HG03108 (cell line): ENCODE measurements around the gene ICE2.
"Not testable (repeated sequence)": the region's sequence is repeated elsewhere in the genome, so short reads cannot be mapped to it uniquely, and the experiment has no call there.

Experiments used
- ATAC-seq: cut with Tn5 transposase; IDR thresholded peaks from one replicate; pipeline ENCODE4 v1.9.1; 2021; ENCODE audit warnings: moderate library complexity; ENCODE audit not compliant: unreplicated experiment

The ICE2 gene

DNA sequence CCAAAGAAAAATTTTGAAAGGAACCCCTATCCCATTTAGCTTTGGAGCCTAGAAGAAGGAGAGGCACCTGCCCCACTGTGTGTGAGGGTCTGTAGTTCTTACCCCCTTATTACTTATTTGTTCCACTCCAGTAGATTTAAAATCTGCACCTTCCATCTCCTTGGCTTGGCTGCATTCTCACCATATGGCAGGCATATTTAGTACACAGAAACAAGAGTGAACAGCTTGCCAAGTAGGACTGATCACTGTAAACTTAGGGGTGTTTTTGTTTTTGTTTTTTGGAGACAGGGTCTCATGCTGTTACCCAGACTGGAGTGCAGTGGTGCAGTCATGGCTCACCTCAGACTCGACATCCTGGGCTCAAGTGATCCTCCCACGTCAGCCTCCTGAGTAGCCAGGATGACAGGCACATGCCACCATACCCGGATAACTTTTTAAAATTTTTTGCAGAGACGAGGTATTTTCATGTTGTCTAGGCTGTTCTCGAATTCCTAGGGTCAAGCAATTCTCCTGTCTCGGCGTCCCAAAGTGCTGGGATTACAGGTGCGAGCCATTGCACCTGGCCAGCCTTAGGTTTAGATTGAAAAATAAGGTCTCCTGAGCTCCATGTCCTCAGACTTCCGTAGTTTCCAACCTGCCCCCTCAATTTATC lies 67.0 kb downstream of the ICE2 start:
- no peak for ATAC-seq

DNA sequence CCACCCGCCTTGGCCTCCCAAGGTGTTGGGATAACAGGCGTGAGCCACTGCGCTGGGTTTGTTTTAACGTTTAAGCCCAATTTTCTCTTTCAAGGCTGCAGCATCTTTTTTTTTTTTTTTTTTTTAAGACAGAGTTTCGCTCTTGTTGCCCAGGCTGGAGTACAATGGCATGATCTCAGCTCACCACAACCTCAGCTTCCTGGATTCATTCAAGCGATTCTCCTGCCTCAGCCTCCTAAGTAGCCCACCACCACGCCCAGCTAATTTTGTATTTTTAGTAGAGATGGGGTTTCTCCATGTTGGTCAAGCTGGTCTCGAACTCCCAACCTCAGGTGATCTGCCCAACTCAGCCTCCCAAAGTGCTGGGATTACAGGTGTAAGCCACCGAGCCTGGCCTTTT lies 68.6 kb downstream of the ICE2 start:
- not testable (repeated sequence) for ATAC-seq

DNA sequence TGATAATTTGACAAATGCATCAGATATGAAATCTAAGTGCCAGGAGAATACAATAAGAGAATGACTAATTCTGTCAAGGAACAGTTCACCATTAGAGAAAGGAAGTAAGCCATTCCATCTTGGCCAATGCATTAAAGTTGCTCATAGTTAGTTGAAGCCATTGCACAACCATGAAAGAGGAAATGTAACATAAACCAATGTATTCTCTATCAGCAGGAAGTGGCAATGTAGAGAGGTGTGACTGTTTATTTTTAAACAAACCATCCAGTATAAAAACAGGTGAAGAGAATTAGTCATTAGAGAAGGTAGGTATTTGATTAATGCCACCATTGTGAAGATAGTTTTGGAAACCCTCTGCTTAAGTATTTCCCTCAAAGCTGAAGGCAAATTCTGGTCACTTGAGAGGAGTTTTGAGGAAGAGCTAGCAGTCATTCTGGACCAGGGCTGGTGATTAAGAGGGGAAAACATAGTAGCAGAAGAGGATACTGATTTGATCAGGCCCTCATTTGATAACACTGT lies 70.4 kb downstream of the ICE2 start:
- ATAC-seq = peak; percentile 69

DNA sequence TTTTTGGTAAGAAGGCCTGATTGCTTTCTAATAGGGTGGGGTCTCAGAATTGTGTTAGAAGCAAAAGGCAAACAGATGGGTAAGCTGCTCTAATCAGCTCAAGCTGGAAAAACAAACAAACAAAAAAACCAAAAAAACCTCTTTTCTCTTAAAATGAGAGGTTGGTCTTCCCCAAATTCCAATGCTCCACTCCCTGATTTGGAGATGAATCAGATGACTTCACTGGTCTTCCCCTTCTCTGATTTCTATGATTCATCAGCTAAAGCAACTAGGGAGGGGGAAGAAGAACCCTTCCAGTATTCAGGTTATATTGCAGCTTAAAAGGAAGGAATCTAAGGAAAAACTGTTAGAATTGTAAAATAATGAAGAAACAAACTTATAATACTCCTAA lies 71.5 kb downstream of the ICE2 start:
- ATAC-seq = no peak

DNA sequence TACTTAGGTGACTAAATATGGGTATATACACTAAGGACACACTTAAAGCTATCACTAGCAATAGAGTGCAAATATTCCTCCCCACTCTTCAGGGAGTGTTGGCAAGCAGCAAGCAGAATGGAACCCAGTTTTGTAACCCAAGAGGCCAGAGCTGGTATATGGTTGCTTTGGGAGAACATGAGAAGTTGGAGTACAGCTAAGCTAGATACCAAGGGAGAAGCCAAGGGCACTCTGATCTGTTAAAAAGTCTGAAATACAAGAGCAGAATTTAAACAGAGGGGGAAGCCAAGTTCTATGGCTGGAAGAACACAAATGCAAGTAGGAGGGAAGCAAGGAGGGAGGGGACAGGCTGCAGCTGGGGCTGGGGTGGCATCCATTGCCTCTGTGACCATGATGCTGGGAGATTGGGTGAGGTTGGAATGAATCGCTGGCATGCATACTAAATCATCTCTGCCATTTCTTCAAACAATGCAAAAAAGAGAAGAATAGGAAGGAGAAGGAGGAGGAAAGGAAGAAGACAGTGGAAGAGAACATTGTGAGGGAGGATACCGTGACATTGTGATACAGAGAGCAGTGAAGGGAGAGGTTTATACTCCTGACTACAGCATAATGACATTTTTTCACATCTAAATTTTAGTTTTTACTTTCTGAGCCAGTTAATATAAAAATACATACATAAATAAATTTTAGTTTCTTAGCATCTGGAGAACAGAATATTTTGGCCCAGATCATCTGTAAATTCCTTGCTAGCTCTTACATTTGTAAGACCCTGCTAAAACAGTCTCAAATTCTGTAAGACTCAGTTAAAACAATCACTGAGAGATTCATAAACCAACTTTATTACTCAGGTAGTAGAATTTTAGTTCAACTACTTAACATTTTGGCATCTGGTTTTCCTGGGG lies 72.2 kb downstream of the ICE2 start:
- no peak for ATAC-seq

DNA sequence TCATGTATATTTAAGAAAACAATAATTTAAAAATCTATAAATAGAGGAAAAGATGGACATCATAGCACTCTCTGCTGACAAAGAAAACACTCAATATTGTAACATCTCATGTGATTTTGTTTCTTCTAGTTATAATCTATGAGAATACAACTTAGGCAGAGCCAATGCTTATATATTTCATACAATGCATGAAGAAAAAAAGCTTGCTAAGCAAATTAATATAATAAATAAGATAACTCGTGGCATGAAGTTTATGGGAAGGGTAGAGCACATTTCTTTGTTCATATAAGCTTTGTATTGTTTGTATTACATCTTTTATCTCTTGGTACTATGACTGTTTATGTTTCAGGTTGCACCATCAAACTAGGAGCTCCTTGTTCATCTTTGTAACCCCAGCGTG lies 73.5 kb downstream of the ICE2 start:
- ATAC-seq = no peak

DNA sequence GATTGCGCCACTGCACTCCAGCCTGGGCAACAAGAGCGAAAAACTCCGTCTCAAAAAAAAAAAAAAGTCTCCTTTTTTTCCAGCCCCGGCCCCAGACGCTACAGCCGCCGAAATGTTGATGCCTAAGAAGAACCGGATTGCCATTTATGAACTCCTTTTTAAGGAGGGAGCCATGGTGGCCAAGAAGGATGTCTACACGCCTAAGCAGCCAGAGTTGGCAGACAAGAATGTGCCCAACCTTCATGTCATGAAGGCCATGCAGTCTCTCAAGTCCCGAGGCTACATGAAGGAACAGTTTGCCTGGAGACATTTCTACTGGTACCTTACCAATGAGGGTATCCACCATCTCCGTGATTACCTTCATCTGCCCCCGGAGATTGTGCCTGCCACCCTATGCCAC lies 74.6 kb downstream of the ICE2 start:
- not testable (repeated sequence) for ATAC-seq

DNA sequence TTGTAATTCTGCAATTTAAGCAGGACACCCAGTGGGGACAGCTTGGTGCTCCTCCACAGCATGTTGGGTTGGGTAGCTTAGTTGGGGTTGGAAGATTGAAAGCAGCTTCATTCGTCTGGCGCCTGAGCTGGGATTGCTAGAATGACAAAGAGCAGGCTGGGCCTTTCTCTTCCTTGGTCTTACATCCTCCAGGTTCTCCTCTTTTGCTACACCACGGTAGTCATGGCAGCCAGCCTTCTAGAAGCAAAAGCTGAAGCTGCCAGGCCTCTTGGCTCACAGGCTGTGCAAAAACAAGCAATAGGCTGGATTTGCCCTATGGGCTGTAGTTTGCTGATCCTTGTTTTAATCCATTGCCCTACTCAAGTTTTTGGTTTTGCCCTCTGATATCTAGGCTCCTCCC lies 78.0 kb downstream of the ICE2 start:
- no peak for ATAC-seq

DNA sequence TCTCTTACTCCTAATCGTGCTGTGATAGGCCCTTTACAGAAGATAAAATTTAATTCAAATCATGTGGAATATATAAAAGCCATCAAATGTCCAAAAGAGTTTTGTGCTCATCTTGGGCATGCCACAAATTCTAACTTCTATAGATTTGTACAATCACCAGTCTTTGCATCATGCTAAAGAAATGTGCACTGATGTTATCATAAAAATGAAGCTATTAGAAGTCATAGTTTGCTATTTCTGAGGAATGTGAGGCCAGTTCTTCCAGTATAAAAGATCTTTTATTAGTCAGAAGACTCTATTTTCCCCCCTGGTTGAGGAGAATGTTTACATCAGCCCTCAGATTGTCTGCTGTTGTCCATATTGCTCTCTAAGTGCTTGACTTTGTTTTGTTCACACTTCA lies 79.0 kb downstream of the ICE2 start:
- ATAC-seq = no peak

DNA sequence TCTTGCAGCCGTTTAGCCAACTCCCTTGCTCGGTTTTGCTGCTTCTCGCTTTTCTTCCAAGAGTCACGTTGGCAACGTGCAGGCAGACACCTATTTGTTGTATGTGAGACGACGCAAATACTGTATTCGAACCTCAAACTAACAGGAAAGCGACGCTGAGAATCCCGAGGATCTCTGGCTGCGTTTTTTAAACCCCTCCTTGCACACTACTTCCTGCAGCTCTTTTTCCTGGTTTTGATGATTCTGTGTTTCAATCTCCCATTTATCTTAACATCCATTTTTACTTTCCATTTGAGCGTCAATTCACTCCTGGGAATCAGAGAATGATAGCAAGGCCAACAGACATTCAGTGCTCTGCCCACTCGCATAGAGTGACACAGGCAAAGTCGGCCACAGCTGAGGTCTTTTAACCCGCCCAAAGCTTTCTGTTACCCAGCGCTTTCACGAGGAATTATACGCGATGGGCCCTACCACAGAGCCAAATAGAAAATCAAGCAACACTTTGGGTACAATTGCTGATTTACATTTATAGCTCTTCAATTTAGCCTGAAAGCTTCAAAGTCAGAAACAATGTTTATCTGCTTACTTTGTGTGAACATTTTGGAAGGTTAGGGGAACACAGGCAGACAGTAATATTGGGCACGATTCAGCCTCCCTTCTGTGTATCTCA lies 79.6 kb downstream of the ICE2 start:
- ATAC-seq = no peak

DNA sequence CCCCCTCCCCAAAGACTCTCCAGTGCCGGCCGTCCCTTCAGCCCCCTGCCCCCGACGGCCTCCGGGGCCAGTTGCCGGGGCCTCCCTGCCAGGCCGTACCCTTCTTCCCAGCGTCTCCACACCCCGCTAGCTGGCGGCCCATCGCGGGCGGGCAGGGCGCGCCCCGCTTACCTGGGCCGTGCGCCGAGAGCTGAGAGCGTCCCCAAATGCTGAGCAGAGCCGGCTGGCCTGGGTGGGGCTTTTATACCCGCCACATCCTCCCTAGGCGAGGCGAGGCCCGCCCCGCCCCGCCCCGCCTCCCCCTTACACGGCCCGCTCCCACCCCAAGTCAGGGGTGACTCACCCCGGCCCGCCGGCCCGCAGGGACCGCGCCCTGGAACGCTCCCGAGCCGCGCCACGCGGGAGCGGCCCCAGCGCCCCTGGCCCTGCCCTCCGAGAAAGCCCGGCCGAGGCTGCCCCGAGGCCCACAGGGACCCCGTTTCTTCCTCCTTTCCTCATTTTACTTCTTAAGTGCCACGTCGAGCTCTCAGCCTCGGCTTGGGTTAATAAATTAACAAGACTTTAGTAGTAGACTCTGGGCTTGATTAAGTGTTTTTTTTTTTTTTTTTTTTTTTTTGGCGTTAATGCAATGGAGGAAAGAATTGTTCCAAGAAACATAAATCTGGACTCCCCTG lies 81.0 kb downstream of the ICE2 start, which contains the start of gene ANXA2:
ANXA2 (minus strand) TSS at position 215 of the 674 bp plus-strand sequence. CDS start 11,911 bp downstream, outside the sequence.
- ATAC-seq = peak; percentile 61

DNA sequence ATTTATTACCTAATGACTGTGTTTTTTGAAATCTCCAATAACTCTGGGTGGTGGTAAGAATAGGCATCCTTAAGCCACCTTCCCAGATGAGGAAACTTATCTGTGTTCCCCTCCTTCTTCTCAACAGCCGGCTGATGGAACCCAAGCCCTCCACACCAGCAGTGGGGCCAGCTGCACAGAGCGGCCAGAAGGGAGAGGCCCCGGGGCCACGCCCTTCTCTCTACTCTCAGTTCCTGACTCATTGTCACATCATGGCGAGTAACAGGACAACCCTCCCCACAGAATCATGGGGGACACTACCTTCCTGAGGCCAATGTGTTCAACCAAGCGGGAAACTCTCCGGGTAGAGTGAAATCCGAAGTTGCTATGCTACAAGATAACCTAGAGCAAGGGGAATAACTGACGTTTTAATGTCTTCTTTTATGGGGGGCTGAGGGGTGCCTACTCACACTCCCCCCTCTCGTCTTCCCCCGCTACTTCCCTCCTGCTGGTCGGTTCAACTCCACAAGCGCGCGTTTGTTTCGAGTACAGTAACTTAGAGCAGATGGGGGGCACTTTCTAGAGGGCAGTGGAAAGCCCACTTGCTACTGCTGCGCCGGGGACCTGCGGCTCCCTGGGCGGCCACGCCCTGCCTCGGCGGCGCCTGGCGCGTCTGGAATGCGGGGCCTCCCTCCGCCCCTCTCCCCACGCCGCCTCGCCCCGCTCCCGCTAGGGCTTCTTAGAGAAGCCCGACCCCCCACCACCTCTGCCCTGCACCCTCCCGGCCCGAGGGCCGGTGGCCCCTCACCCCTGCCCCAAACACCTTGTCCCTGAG lies 81.8 kb downstream of the ICE2 start:
- ATAC-seq = peak; percentile 76

DNA sequence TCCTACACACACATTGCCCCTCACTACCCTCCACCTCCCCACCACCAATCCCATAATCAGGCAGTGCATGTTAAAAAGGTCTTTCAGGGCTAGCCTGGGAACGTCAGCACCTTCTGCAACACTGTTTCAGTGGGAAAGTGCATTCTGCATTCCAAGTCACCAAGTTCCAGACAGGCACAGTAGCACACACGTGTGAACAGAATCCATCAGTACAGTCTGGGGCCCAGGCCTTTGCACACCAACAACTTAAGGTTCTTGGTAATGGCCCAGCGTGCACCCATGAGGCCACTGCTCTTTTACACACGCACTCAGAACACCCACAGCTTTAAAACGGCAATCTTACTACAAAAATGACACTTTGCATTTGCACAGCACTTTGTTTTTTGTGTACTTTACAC lies 82.4 kb downstream of the ICE2 start:
- ATAC-seq = no peak

DNA sequence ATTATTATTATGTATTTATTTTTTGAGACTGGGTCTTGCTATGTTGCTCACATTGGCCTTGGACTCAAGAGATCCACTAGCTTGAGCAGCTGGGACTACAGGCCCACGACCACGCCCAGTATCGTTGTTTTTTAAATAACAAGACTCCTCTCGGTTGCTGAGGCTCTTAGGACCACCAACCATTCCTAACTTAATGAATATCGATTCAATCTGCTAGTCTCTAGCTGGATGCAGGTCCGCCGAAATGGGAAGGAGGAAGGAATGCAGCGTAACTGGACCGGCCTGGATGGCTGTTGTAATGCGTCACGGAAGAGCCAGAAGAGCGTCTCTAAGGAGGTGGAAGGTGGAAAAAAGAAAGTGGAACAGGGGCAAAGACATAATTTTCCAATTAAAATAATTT lies 82.8 kb downstream of the ICE2 start:
- no peak for ATAC-seq

DNA sequence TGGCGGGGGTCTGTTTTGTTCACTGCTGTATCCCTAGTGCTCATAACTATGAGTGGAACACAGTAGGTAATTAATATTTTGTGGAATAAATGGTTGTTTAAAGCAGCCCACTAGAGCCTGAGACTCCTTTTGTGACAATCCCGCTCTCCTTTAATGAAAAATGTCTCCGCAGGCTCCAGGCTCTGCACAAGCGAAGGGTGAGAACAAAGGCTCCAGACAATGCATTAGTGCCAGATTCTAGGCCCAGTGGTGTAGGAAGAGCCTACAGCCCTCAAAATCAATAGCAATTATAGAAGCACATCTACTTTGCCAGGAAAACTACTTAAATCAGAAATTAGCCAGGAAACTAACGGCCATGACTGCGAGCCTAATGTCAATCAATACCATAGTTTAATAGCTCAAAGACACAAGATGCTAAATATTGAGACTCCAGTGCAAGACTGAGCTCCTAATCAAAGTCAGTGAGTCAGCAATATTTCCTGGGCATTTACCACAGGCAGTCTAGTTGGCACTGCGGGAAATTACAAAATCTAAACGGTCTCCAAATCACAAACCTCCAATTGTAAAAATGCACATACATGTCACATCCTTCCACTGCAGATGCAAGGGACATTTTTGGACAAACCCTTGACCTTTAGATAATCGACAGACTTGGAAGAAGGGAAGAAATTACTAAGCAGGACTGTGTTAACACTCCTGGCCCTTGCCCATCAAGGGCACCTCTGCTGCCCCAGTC lies 83.5 kb downstream of the ICE2 start:
- ATAC-seq = no peak

DNA sequence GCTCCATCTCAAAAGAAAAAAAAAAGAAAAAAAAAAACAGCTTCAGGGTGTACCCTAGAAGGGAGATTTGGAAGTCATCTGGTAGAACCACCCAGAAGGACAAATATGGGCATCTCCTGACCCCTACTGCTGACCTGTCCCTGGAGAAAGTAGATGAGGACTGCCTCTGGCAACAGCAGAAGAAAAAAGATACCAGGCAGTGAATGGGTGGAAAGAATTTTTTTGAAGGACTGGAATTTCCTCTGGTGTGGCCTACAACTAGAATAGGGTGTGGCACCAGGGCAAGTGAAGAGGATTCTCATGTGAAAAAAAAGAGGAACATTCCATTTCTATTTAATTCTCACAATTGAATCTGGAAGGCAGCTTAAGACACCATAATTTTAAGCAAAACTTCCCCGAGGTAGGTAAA lies 84.2 kb downstream of the ICE2 start:
- ATAC-seq = no peak

DNA sequence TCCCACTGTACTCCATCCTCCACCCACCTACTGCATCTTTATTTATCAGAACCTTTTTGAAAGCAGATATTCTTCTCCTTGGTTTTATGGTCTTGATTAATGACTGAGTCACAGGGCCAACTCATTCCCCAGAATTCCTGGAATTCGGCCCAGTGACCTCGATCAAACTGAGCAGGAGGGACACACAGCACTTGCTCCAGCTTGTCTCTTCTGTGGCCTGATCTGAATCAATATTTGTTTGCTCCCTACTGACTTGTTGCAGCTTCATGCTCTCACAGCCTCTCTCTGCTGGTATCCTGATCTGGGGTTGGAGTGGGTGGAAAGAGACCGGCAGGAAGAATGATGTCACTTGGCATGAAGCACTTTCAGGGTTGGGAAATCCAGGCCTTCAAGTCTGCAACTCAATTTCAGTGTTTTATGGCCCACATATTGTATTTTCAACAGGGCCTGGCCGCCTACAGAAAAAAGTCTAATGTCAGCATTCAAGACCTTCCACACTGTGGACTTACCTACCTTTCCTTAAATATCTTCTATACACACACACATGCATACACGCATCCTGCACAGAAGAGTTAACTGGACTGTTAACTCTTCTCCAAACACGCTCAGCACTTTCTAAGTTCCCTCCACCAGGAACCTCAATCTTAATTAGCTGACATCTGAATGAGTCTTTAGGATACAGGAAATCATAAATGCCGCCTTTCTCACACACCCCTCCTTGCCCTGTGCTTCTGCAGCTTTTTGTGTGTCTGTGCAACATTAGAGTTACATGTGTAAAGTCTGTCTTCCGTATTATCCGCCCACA lies 85.8 kb downstream of the ICE2 start:
- no peak for ATAC-seq

DNA sequence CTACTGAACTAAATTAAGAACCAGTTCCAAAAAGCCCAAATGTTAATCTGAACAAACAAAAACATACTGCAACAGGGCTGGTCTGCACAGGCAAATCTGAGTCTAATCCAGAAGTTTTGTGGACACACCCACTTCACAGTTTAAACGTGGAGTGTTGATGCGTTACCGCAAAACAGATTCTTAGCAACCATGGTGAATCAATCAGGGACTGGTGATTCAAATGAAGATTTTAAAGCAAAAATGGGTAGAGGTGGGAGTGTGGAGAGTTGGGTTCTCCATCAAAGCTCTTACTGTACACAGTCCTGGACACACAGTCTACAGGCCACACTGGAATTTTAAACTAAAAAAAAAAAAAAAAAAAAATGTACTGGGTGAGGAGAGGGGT lies 86.3 kb downstream of the ICE2 start:
- ATAC-seq = no peak
